Epithelial cell of esophagus (primary cell): ENCODE data around the gene RTL10.

ENCODE experiments used
- DNase-seq: peaks from one replicate; pipeline ENCODE4 v3.0.0; 2010; ENCODE audit warnings: low read depth
- H3K4me3 ChIP-seq: 2 replicates; pipeline ENCODE4 v1.5.1; 2011; ENCODE audit warnings: mild to moderate bottlenecking, low read length, control low read depth
- TF ChIP-seq, protein P1 (sequence below): IDR thresholded peaks from 2 replicates; pipeline ENCODE4 v1.5.1; 2011; ENCODE audit warnings: low read depth, mild to moderate bottlenecking, low read length, control low read depth, inconsistent platforms; ENCODE audit not compliant: insufficient read depth; ENCODE audit errors: missing control alignments

Gene RTL10

DNA sequence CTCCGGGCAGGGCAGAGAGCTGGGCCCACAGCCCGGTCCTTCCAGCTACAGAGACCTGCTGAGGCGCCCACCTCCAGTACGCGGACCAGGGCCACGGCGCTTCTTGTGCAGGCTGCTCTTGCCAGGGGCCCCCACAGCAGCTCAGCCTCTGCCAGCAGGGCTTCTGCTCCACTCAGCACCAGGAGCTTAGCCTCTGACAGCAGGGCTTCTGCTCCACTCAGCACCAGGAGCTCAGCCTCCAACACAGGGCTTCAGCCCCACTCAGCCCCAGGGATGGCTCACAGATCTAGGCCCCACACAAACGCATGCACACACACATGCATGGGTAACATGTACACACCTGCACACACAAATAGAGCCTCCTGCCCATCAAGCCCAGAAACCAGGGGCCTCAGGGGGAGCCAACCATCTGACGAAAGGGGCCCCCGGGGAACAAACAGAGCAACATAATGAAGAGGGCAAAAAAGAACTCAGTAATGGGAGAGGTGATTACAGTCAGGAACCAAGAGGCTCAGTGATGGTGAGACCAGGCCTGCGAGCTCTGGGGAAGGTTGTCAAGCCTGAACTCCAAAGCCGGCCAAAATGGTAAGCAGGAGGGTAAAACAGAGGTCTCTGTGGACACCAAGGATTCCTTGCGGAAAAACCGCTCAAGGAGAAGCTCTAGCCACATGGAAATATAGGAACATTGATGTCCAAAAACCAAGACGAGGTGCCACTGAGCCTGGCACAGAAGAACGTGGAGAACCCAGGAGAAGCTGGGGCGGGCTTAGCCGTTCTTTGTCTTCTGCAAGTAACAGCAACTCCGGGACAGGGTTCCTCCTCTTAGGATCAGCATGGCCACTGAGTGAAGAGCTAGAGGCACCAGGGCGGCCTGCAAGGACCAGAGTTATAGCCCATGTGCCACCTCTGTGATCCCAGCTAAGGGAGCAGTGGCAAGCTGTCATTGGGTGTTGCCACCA is 46.5 kb downstream of the RTL10 start:
- no peak overlapping the region for H3K4me3 ChIP-seq
- TF ChIP-seq, protein P1, sequence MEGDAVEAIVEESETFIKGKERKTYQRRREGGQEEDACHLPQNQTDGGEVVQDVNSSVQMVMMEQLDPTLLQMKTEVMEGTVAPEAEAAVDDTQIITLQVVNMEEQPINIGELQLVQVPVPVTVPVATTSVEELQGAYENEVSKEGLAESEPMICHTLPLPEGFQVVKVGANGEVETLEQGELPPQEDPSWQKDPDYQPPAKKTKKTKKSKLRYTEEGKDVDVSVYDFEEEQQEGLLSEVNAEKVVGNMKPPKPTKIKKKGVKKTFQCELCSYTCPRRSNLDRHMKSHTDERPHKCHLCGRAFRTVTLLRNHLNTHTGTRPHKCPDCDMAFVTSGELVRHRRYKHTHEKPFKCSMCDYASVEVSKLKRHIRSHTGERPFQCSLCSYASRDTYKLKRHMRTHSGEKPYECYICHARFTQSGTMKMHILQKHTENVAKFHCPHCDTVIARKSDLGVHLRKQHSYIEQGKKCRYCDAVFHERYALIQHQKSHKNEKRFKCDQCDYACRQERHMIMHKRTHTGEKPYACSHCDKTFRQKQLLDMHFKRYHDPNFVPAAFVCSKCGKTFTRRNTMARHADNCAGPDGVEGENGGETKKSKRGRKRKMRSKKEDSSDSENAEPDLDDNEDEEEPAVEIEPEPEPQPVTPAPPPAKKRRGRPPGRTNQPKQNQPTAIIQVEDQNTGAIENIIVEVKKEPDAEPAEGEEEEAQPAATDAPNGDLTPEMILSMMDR, result no peak
- DNase-seq, result no peak

DNA sequence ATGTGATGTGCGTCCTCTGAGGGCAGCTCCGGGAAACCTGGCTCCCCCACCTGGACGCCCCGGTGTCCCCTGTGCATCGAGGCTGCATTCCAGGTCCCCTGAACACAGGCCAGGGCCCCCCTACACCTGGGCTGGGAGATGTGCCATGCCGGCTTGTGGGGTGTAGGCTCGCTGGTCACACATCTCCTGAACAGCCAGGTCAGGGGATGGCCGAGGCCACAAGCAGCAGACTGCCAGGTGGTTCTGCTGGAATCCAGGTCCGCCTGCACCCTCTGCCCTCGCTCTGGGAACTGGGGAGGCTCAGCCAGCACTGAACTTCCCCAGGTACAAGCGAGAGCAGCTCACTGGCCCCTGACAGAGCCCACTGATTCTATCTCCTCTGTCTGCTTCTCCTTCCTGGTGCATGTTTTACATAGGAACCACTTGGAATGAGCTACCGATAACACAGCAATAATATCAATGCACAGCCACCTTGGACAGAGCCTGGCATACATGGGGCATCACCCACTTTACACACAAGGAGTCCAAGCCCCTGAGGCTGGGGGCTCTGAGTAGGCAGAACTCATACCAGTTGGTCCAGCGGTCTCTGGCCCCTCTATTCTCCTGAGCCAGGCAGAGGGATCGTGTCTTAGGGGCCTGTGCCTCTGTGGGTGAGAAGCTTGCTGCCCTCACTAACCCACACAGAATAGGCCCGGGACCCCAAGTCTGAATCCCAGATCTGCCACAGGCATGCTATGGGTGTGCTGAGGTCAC is 47.3 kb downstream of the RTL10 start:
- no peak for DNase-seq
- no peak overlapping the region for H3K4me3 ChIP-seq
- TF ChIP-seq, protein P1, result no peak

DNA sequence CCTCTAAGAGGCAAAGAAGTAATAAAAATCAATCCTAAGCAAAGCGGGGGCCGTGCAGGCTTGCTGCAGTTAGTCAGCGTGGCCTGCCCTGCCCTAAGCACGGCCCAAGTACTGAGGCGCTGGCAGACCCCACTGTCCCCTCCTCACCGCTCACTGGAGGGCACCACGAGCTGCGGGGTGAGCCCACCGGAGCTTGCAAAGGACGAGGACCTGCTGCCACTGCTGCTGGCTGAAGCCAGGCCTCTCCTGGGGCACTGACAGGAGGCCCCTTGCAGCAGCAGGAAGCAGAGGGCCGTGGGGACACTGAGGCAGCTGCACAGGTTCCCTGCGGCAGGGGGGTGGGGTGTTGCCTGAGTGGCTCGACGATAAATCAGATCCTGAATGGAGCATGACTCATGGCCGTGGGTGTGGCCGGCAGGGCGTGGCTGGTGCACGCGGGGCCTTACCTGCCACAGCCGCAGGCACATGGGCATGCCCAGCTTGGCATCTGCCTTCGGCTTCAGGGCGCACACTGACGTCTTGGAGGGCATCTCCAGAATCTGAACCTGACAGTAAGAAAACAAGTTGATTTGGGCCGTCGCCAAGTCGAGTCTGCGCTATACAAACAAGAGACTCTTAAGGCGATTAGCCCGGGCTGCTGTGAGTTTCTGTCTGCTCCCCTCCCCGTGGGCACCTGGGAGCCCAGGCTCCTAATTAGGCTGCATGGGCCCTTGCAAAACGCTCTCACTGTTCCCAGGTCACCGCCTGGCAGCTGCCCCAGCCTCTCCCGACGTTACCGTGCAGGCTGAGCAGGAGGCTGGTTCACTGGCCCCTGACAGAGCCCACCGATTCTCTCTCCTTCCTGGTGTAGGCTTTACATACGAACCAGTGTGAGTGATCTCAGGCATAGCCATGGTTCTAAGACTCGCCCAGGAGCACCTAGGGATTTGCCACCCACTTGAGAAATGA is 48.2 kb downstream of the RTL10 start:
- no peak overlapping the region for H3K4me3 ChIP-seq
- DNase-seq, result peak; percentile 96
- TF ChIP-seq, protein P1, result no peak

DNA sequence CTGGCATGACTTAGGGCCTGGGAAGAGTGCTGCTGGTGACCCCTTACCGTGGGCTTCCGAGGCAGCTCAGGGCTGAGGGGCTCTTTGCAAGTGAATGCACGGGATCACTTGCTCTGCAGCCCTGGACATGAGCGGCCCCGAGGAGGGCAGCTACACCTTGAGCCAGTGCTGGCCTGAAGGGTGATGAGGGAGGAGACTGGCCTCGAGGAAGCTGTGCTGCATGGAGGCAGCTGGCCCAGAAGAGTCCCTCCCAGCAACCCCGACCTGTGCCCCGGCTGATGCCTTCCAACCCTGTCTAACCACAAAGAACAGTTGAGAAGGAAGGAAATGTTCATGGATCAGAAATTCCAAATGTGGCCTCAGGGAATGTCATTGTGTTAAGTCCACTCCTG is 48.9 kb downstream of the RTL10 start:
- DNase-seq, result peak; percentile 24
- no peak overlapping the region for H3K4me3 ChIP-seq
- TF ChIP-seq, protein P1, result no peak
